ENCODE data around the gene KRTAP5-11. TPM values are rescaled to one million over a fixed set of nuclear protein-coding genes. Genes with fewer than 3 reads are reported as not detected.
A peak's percentile ranks its signal among the peaks of the same experiment; 100 is the strongest.
"Not testable (repeated sequence)": the region's sequence is repeated elsewhere in the genome, so short reads cannot be mapped to it uniquely, and the experiment has no call there.

Gene KRTAP5-11
- total RNA-seq, 4 donors from 2014 or later: not detected

DNA sequence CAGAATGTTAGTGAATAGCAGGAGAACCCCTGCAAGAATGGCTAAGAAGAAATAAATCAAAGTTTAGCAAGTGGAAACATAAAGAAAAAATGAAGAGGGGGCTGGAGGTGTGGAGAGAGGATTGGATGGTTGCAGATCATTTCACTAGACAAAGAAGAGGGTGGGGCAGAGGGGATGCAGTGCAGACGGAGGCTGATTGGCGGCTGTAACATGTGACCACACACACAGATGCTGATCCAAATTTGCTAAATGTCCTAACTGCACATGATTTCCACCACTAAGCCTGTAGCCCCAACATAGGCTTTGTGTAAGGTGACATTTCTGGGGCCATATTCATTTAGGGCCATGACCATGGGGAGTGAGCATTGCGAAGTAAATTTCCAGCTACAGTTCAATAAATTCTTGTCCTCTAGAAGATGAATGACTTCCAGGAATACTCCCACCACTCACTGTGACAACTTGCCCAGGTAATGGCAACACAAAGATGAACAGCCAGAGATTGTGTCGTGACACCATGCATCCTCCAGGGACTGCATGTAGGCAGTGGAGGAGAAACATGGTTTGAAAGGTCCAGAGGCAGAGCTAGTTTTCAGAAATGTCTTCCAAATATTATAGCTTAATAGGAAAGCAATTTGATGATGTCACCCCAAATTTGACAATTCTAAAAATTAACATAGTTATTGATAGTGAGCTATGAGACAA is 6.8 kb downstream of the KRTAP5-11 start:
- H3K9me3 ChIP-seq: no peaks in the 10 kb centered on the region
- 86 to 87% methylated on average over 4 of the region's 4 CpGs for WGBS, 2 donors

DNA sequence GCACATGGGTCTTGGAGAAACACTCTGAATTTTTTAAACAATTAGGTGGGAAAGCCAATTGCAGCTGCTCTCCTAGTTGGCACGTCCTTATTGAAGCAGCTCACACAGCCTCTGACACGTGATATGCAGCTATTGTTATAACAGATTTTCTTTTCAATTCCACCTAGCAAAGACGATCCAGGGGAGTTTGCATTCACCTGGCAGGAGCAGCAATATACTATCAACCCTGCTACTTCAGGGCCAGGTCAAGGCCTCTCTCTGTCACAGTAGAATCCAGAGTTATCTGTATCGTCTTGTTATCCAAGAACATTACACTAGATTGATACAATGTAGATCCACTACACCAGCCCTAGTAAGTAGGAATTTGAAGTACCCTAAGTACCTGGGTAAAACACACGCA is 8.3 kb downstream of the KRTAP5-11 start:
- intact Hi-C loops (cut with DNase I): no loop called here
- Histone ChIP-seq H3K36me3 (no peaks in the 10 kb centered on the region), H3K27ac (no peak overlapping the region), H3K9me3 (no peaks in the 10 kb centered on the region), H3K4me1 (no peaks in the 10 kb centered on the region), H3K27me3 (no peaks in the 10 kb centered on the region), H3K4me3 (replicated peaks in 1 of 3) (no peak overlapping the region)
- no peak for TF ChIP-seq POLR2A (IDR thresholded peaks at IDR 0.05)
- TF ChIP-seq, protein P1, sequence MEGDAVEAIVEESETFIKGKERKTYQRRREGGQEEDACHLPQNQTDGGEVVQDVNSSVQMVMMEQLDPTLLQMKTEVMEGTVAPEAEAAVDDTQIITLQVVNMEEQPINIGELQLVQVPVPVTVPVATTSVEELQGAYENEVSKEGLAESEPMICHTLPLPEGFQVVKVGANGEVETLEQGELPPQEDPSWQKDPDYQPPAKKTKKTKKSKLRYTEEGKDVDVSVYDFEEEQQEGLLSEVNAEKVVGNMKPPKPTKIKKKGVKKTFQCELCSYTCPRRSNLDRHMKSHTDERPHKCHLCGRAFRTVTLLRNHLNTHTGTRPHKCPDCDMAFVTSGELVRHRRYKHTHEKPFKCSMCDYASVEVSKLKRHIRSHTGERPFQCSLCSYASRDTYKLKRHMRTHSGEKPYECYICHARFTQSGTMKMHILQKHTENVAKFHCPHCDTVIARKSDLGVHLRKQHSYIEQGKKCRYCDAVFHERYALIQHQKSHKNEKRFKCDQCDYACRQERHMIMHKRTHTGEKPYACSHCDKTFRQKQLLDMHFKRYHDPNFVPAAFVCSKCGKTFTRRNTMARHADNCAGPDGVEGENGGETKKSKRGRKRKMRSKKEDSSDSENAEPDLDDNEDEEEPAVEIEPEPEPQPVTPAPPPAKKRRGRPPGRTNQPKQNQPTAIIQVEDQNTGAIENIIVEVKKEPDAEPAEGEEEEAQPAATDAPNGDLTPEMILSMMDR (IDR thresholded peaks at IDR 0.05): no peak
- DNase-seq: no peak
- WGBS, 2 donors: 88 to 90% methylated on average over 5 of the region's 5 CpGs

More for the DNA sequence above, 6.8 kb downstream of the KRTAP5-11 start:
- no peak overlapping the region for H3K27ac ChIP-seq
- H3K4me1 ChIP-seq: no peaks in the 10 kb centered on the region
- H3K27me3 ChIP-seq: no peaks in the 10 kb centered on the region
- no peak for DNase-seq
- intact Hi-C loops (cut with DNase I): no loop called here
- TF ChIP-seq POLR2A (IDR thresholded peaks at IDR 0.05): no peak
- TF ChIP-seq, protein P1 (IDR thresholded peaks at IDR 0.05): no peak
- H3K4me3 ChIP-seq (replicated peaks in 1 of 3): no peak overlapping the region
- no peaks in the 10 kb centered on the region for H3K36me3 ChIP-seq

DNA sequence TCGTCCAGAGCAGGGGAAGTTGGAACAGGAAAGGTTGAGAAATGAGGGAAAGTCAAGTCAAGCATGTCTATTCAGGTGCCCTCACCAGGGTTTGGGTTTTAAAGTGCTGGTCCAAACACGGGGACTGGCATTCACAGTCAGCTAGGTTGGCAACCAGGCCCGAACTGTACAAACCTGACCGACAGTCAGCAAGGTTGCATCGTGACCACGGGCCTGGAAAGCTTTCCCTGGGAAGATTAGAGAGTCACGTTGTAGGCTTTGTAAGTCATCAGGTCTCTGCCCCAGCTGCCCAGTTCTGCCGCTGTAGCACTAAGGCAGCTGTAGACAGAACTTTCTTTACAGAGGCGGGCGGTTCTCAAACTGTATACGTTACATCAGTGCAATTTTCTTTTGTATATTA is 9.9 kb downstream of the KRTAP5-11 start:
- Histone ChIP-seq H3K27me3 (no peaks in the 10 kb centered on the region), H3K4me1 (no peaks in the 10 kb centered on the region), H3K36me3 (no peaks in the 10 kb centered on the region), H3K4me3 (replicated peaks in 1 of 3) (no peak overlapping the region), H3K9me3 (no peaks in the 10 kb centered on the region), H3K27ac (no peak overlapping the region)
- intact Hi-C loops (cut with DNase I): no loop called here
- TF ChIP-seq POLR2A (IDR thresholded peaks at IDR 0.05): no peak
- TF ChIP-seq, protein P1 (IDR thresholded peaks at IDR 0.05): no peak
- WGBS, 2 donors: 44 to 72% methylated on average over 10 to 11 of the region's 11 CpGs
- peak; percentile 47 to 67 for DNase-seq

DNA sequence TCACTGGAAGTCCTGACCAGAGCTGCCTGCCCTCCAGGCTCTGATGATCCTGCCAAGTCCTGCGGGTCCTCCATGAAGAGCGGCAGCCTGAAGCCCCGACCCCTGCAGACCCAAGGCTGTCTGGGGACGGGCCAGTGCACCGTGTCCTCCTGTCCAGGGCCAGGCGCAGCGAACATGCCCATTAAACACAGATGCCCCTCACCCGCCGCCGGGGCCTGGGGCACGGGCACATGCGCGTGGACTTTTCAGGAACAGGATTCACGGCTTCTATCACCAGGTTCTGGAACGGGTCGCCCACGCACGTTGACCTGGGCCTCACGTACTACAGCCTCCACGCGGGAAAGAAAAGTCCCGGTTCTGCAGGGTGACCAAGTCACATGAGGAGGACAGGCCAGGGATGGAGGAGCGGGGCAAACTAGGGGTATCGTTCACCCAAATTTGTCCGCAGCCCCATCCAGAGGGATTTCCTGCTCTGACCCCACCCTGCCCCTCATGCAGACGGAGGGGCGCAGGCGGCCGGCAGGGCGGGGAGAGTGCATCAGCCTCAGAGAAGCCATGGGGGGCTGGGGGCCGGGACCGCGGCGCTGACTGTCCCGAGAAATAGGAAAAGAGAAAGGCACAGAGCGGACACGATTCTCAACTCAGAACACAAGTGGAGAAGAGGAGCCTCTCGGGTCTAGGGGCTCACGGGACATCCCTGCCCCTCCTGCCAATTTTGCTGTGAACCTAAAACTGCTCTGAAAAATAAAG is 11.4 kb downstream of the KRTAP5-11 start:
- H3K36me3 ChIP-seq: not testable (repeated sequence)

DNA sequence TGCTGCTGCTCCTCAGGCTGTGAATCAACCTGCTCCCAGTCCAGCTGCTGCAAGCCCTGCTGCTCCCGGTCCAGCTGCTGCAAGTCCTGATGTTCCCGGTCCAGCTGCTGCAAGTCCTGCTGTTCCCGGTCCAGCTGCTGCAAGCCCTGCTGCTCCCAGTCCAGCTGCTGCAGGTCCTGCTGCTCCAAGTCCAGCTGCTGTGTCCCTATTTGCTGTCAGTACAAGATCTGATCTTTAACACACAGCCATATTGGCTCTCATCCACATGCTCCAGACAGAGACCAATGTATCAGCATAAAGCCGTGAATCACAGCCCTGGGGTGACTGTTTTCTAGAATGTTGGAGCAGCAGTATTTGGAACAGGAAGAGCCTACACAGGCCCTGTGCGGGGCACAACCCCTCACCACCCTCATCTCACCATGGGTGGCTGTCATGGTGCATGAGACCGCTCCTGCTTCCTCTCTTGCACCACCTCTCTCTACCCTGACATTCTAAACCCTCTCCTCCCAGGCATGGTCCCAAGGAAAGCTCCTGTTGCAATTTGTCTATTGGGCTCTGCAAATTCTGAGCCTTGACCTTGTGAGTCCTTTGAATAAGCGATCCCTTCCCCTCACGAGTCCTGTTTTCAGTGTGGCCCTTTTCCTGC is 13.8 kb downstream of the KRTAP5-11 start:
- no peaks in the 10 kb centered on the region for H3K9me3 ChIP-seq
- TF ChIP-seq, protein P1 (IDR thresholded peaks at IDR 0.05): no peak
- TF ChIP-seq POLR2A (IDR thresholded peaks at IDR 0.05): no peak
- intact Hi-C loops (cut with DNase I): no loop called here
- no peak overlapping the region for H3K4me3 ChIP-seq (replicated peaks in 1 of 3)
- 67 to 70% methylated on average over 7 of the region's 8 CpGs for WGBS, 2 donors
- H3K36me3 ChIP-seq: no peaks in the 10 kb centered on the region
- H3K27ac ChIP-seq: no peak overlapping the region
- no peaks in the 10 kb centered on the region for H3K4me1 ChIP-seq
- no peaks in the 10 kb centered on the region for H3K27me3 ChIP-seq
- DNase-seq: no peak

More for the DNA sequence above, 11.4 kb downstream of the KRTAP5-11 start:
- H3K4me1 ChIP-seq; intact Hi-C loops (cut with DNase I); H3K9me3 ChIP-seq; H3K4me3 ChIP-seq (replicated peaks in 1 of 3); DNase-seq; H3K27ac ChIP-seq; H3K27me3 ChIP-seq: not testable (repeated sequence)
- 82 to 88% methylated on average over 27 to 29 of the region's 39 CpGs for WGBS, 2 donors

DNA sequence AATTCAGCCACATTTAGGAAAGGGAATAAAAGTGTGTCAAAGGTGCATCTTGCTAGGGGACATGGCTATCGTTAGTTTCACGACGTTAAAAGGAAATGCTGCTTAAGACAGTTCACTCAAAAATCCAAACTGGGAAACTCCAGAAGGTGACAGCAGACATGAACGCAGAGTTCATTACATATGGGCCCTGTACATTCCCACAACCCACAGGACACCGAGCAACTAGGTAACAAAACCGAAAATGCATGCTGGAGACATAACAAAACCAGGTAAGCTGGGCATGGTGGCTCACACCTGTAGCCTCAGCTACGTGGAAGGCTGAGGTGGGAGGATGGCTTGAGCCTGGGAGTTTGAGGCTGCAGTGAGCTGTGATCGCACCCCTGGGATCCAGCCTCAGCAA is 15.0 kb downstream of the KRTAP5-11 start:
- H3K27ac ChIP-seq; H3K36me3 ChIP-seq; H3K9me3 ChIP-seq; H3K27me3 ChIP-seq; H3K4me3 ChIP-seq (replicated peaks in 1 of 3); DNase-seq; H3K4me1 ChIP-seq; intact Hi-C loops (cut with DNase I): not testable (repeated sequence)
- 46 to 77% methylated on average over 7 to 8 of the region's 8 CpGs for WGBS, 2 donors

DNA sequence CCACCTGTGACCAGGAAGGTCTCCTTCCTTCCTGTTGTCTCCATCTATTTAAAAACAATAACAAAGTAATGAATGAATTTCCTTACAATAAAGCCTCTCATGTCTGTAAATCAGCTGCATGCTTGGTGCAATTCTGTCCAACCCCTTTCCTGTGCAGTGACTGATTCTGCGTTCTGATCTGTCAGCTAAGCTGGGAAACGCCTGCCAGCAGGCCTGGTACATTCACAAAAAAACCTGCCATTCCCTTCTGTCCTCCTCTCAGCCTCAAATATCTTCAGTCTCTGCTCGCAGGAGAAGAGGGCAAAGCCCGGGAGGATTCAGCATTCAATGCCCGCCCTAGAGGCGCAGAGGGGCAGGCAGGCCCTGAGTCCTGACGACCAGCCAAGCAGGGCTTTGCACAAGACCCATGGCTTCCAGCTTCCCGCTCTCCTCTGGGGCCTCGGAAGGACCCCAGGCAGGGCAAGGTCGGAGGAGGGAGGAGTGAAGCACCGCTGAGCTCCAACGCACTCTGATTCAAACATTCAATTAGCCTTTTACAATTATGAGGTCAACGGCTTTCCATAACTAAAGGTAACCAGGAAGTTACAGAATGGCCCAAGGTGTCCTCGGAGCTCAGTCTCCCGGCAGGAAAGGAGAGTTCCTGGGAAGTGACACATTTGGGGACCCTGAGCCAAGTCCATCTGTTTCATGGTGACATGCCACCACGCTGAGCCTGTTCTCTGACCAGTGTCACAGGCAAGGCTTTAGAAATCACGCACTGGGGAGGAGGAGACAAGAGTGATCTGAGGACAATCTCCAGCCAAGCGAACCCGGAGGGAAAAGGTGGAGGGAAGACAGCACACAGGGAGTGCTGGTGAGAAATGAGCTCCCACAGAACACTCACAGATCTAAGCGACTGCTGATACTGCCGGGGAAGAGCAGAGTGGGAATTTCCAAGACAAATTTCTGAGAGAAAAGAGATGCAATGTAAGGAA is 15.8 kb downstream of the KRTAP5-11 start:
- H3K27me3 ChIP-seq; H3K9me3 ChIP-seq; H3K27ac ChIP-seq; H3K4me1 ChIP-seq; intact Hi-C loops (cut with DNase I); H3K4me3 ChIP-seq (replicated peaks in 1 of 3); H3K36me3 ChIP-seq: not testable (repeated sequence)
- 56 to 62% methylated on average over 20 to 21 of the region's 21 CpGs for WGBS, 2 donors
- DNase-seq: peak in 1 of 2 donors; percentile 19
